AG08396 (cell line): ENCODE data around the gene MST1.

Experiments used
- DNase-seq: peaks from one replicate; pipeline ENCODE4 v3.0.0; 2012; ENCODE audit warnings: low spot score, mixed read lengths

MST1 gene

DNA sequence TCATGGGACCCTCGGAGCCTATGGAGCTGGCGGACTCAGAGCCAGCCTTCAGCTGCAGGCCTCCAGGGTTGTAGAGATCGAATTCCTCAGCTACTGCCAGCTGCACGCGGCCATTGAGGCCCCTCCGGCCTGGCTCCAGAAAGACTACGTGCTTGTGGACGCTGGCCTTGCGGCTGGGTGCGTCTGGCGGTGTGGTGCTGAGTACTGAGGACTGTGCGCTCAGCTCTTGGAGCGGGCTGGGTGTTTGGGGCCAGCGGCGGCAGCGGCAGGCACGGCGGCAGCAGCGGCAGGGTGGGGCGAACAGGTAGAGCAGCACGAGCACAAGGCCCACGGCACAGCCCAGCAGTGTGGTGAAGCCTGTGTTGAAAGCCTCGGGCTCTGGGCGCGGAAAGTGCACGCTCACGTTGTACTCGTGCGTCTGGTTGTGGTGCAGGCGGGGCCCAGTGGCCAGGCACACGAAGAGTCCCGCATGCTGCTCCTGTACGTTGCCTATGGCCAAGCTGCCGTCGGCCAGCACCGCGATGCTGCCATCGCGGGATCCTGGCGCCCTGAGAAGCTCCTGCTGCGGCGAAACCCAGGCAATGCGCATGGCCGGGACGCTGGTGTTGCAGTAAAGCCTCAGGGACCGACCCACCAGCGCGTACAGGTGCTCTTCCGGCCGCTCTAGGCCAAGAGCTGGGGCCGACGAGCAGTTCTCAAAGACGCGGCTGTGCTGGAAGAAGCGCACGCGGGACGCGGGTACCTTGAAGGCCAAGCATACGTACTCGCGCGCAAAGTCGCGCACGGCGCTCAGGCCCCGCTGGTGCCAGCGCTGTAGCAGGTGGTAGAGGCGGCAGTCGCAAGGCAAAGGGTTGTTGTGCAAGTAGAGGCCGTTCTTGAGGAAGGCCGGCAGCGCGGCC is 28.9 kb upstream of the MST1 start:
- DNase-seq = no peak

DNA sequence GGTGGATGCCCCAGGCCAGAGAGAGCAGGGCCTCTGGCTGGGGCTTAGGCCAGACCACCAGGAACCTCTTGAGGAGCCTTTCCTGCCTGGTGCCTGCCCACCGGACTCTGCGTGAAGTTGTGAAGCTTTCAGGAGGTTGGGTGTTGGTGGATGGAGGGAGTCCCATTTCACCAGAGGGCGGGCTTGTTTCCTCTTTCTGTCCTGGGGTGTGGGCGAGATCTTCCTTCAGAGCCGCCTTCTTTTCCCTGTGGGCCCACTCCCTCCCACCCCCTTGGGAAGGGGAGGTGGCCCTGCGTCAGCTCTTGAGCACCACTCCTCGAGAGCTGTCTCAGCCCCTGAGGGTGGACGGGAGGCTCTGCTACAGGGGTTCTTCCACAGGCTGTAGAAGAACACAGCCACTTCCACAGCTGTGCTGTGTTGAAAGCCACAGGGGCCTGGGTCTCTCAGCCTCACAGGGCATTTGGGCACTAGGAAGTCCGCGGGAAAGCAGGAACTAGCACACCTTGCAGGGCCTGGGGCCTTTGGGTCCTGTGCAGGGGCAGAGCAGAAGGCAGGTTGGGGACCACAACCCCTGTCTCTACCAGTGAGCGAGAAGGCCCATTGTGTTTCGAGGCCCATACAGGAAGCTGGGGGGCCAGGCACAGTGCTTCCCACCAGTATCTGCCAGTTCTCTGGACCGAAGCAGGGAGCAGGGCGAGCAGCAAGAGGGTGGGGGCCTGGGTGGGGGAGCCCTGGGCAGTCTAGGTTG is 28.1 kb upstream of the MST1 start:
- no peak for DNase-seq

DNA sequence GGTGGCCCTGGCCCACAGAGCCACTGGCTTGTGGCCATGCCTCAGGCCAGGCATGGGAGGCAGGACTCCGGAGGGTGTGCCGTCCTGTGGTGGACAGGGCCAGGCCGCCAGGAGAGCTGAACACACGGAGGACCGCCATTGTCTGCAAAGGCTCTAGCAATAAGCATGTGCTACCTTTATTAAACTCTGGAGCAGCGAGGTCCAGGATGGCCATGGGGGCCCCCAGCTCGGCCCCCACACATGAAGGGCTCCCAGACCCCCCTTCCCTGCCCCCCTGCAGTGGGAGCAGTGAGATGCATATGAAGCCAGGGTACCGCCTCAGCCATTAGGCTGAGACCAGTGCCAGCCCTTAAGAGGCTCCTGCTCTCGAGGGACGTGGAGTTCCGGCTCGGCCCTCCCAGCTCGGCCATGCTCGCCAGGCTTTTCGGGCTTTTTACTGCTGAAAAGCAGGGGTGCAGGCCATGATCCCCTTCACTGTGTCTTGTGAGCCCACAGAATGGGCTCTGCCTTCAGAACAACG is 27.5 kb upstream of the MST1 start:
- no peak for DNase-seq

DNA sequence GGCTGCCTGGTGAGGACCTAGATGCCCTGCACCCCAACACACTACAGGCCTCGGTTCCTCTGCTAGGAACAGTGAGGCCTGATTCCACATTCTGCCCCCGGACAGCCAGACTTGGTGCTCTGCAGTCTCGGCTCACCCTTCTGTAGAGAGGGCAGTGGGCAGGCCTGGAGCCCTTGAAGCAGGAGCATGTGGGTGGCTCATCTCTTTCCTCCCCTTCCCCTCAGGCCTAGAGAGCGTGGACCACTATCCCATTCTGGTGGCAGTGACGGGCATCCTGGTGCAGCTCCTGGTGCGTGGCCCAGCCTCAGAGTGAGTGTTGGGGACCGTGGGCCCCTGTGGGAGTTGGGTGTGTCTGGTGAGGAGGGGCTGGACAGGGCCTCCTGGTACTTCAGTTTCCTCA is 26.9 kb upstream of the MST1 start:
- no peak for DNase-seq

DNA sequence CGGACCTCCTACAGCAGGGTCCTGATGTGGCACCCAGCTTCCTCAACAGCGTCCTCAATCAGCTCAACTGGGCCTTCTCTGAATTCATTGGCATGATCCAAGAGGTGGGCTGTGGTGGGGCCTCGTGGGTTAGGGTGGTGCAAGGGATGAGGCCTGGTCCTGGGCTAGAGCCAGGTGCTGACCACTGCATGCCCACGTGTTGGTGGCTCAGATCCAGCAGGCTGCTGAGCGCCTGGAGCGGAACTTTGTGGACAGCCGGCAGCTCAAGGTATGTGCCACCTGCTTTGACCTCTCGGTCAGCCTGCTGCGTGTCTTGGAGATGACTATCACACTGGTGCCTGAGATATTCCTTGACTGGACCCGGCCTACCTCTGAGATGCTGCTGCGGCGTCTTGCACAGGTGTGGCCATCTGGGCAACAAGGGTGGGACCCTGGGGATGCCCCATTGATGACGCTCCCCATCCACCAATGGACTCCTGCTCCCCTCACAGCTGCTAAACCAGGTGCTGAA is 26.4 kb upstream of the MST1 start:
- DNase-seq = no peak

DNA sequence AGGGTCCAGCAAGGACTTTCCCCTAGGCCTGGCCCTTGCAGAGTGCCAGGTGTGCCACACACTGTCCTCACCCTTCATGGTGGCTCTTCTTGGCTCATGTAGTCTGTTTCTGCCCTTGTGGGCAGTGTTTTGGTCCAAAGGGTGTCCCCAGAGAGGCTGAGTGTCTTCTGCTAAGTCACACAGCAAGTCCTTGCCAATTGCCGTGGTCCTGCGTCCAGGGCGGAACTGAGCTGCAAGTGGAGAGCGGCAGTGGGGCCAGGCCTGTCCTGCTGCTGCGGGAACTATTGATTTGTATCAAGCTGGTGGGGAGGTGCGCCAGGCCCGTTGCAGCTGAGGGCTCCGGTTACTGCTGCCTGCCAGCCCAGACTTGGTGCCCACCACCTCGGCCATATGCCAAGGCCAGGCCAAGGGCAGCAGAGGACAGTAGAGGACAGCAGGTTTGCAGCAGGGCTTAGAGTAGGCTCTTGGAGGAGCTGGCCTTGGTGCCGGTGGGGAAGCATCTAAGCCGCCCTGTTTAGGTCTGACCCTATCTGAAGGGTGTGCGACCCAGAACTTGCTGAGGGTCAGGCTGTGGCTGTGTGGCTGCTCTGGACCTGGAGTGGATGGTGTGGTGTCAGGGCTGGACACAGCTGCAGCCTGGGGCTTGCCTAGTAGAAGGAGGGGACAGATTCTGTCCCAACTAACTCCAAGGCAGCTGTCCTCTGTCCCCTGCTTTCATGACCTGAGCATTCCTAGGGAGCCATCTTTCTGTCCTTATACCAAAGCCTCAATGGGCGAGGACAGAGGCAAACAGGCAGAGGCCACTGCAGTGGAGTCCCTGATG is 25.7 kb upstream of the MST1 start:
- no peak for DNase-seq

DNA sequence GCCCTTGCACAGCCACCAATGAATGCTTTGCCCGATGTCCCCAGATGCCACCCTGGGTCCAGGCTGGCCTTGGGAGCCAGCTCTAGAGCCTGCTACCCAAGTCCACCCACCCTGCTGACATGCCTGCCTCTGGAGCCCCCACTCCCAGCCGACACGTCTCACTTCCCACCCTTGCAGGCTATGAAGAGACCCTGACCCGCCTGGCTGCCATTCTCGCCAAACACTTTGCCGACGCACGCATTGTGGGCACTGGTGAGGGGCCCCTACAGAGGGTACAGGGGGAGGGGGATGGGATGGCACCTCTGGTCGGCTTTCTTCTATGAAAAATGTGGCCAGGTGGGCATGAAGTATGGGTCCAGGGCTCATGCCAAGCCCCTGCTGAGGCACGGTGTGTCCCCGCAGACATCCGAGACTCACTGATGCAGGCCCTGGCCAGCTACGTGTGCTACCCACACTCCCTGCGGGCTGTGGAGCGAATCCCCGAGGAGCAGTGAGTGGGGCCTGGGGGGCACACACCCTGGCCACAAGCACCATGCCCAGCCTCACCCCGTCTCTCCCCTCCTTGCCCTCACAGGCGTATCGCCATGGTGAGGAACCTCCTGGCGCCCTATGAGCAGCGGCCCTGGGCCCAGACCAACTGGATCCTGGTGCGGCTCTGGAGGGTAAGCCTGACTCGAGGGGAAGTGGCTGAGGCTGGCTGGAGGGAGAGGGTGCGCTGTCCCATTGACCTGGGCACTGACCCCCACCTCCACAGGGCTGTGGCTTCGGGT is 24.2 kb upstream of the MST1 start:
- no peak for DNase-seq

DNA sequence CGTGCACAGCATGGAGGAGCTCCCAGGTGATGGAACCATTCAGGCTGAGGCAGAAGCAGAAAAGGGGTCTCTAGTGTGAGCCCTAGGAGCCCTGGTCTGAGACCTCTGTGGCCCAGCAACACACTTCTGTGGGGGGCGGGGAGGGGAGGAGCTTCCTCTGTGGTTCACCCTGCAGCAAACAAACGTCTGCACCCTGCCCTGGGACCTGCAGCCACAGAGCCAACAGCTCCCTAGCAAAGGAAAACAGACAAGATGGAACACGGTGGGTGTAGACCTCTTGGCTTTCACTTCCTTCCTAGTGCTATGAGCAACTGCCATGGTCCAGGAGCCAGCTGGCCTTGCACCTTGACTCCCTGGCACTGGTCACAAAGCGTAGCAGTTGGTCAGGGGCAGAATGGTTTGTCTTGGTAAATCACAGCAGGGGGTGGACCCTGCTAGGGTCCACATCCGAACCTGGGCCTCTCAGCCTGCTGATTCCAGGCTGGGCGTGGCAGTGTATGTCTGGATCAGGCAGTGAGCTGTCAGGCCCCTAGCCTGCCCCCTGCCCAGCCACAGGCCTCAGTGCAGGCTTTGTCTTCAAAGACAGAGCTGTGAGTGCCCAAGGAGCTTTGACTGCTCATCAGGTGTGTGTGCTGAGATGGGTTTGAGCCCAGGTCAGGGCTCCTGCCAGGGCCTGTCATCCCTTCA is 23.5 kb upstream of the MST1 start:
- no peak for DNase-seq

DNA sequence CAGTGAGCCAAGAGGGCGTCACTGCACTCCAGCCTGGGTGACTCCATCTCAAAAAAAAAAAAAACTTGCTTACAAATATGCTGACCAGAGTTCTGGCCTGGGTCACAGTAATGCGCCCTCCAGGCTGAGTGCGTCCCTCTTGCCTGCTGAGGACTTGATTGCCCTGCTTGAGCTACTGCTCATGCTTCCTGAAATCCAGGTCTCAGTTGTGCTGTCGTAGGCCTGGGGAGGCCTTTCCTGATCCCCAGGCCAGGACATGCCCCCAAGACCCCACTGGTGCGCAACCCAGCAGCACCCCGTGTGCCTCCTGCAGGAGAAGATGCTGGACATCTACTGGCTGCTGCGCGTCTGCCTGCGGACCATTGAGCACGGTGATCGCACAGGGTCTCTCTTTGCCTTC is 22.9 kb upstream of the MST1 start:
- DNase-seq = no peak

DNA sequence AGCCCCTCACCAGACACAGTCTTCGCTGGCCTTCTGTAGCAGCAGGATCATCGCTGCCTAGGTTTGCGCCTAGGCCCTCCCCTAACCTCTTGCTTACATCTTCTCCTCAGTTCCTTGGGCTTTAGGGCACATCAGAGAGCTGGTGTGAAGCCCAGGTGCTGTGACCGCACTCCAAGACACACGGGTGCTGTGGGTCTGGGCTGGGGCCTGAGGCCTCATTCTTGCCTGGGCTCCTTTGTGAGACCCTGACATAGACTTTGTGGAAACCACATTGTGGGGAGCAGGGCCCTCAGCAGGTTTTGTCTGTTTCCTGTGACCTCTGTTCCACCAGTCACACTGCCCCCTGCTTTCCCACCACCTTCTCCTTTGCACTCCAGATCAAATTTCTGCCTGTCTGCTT is 22.2 kb upstream of the MST1 start:
- no peak for DNase-seq

DNA sequence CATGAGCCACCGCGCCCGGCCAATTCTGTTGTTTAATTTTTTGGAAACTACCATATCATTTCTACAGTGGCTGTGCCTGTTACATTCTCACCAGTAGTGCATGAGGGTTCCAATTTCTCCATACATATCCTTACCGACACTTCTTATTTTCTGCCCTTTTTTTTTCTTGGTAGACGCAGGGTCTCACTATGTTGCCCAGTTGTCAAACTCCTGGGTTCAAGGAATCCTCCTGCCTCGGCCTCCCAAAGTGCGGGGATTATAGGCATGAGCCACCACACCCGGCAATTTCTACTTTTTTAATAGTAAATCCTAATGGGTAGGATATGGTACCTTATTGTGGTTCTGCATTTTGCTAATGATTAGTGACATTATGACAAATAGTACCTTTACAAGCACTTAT is 20.6 kb upstream of the MST1 start:
- DNase-seq = no peak

DNA sequence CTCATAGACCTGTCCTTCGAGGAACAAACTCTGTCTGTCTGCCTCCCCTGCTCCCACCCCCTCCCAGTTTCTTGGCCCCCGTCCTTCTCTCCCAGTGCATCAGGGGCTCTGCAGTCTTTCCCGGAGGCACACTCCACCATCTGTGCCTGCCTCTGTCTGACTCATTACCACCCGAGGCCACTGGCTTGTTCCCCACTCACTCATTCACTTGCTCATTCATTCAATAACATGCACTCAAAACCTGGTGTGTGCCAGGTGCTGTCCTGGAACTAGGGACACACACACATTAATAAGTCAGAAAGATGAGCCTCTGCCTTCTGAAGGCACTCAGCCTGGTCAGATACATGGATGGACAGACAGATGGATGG is 17.8 kb upstream of the MST1 start:
- DNase-seq = no peak

DNA sequence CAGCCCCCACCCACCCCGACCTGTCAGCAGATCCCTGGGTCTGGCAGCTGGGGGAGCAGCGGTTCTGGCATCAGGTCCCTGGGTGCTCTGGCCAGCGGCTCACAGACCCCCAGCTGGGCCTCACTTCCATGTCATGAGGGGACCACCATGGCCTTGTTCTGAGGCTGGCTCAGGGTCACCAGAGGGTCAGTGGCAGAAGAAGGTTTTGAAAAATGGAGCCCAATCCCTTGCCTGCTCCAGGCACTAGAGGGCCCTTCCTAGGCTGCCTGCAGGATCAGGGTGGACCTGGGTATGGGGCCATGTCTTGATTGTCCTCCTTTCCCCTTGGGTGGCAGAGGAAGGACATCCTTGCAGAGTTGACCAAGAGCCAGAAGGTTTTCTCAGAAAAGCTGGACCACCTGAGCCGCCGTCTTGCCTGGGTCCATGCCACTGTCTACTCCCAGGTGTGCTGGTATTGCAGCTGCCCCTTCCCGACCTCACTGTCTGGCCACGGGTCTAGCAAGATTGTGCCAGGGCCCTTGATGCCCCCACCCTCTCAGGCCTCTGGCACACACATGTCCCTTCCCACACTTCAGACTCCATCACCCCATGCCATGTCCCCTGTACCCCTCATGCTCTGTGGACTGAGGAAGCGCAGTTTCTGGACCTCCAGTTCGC is 17.3 kb upstream of the MST1 start:
- no peak for DNase-seq

DNA sequence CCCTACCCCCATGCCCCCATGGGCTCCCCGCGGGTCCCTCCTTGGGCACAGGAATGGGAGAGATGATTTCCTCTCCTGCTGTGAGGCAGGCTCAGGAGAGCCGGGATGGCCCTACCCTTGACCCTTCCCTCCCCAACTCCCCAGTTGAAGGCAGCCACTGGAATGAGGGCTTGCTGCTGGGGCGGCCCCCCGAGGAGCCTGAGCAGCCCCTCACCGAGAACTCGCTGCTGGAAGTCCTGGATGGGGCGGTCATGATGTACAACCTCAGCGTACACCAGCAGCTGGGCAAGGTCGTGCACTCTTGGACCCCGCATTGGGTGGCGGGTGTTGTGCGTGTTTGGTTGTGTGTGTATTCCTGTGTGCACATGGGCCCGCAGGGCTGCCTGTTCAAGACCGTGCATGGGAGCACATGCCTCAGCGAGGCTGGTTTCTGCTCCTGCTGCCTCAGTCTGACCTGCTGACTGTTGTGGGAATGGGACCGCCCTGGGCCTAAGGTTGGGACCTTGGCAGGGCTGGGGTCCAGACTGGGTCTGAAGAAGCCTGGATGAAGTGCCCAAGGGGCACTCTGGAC is 16.2 kb upstream of the MST1 start:
- DNase-seq = no peak

DNA sequence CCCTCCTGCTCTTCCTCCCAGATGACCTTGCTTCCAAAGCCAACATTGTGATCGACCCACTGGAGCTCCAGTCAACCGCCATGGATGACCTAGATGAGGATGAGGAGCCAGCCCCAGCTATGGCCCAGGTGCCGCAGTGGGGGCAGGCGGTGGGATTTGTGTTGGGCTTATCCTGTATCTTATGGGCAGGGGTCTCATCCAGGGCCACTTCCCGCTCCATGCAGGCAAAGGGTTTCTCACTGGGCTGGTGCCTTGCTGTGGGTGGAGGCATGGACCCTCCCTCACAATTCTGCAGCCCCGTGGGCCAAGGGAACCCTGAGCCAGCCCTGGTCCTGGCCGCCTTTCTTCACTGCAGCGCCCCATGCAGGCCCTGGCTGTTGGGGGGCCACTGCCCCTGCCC is 15.4 kb upstream of the MST1 start:
- no peak for DNase-seq

DNA sequence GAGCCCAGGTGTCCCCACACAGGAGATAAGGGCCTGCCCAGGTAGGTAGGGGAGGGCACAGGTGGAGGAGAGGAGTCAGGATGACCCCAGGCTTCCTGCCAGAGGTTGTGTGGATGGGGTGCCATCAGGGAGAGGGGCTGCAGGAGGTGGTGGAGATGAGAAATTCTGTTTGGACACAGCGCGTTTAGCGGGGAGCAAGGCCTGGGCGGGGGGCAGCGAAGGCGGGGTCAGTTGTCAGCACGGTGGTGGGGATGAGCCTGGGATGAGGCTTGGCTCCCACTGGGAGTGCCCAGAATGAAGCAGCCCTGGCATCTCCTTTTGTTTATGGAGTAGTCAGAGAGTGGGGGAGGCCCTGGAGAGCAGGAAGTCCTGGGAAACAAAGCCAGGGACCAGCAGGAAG is 14.7 kb upstream of the MST1 start:
- DNase-seq = no peak

DNA sequence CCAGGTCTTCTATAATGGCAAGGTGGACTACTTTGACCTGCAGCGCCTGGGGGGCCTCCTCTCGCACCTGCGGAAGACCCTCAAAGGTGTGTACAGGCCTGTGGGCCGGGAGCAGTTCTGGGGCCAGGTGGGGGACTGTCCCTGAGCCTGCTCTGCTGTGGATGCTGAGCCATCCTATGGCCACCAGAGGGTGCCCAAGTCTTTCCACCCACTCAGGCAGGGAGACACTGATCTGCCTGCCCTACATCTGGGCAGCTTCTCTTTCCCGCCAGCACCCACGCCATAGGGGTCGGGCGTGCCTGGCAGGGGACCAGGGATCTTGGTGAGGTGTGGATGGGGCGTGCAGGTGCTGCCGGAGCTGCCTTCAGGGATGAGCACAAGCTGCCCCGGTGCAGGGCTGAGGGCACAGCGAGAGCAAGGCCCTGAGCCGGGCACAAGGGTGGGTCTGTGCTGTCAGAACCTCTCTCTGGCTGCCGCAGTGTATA is 14.2 kb upstream of the MST1 start:
- DNase-seq = peak; percentile 91

DNA sequence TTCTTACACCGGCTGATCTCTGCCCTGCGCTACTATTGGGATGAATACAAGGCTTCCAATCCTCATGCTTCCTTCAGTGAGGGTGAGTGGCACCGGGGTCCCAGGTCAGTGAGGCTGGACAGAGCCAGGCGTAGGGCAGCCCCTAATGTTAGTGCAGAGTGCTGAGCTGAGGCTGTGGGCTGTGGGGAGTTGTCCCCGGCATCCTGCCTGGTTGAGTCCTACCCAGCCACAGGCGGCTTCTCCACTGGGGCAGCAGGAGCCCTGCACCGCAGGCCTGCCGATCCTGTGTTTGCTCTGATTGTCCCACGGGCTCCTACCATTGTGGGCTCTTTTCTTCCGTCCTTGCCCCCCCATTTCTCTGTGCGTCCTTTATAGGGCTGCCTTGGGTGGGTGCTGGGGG is 13.4 kb upstream of the MST1 start:
- no peak for DNase-seq

DNA sequence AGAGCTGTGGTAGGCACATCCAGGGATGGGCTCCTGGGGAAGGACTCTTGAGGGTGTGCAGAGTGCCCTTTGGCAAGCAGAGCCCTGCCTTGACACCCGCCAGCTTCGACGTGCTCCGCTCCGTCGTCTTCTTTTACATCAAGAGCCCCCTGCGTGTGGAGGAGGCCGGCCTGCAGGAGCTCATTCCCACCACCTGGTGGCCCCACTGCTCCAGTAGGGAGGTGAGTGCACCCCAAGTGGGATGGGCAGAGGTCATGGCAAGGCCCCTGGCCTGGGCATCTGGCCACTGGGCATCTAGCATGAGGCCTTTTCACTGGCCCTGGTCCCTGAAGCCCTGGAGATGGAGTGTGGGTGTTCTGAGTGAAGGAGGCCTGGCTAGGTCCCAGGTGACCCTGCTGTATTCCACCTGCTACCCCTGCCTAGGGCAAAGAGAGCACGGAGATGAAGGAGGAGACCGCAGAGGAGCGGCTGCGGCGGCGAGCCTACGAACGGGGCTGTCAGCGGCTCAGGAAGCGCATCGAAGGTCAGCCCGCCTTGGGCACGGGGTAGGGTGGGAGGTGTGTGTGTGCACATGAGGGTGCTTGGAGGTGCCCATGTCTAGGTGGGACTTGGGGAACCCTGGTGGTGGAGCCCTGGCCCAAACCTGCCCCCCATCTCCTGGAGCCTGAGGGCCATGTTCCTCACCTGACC is 12.3 kb upstream of the MST1 start:
- DNase-seq = peak; percentile 49
